ENCODE measurements around the gene AP5S1. TPM values are rescaled to one million over a fixed set of nuclear protein-coding genes. Genes with fewer than 3 reads are reported as not detected.

AP5S1 gene
- polyA plus RNA-seq, 3 donors: 6.6 to 10.8 (median 8.6) TPM

- Histone ChIP-seq H3K4me3 (replicated peaks in 1 of 3; ENCODE audit: low read depth in 2 of 3, low read length in 3 of 3) (no peak overlapping the region), H3K36me3 (replicated peaks in 1 of 2; ENCODE audit: control insufficient read depth in 1 of 2, insufficient read depth in 2 of 2, low read length in 2 of 2) (peaks cover 79 to 100% of the 10 kb centered on the region in 2 donors), H3K9me3 (replicated peaks in 1 of 2; ENCODE audit: control insufficient read depth in 1 of 2, insufficient read depth in 1 of 2, low read length in 2 of 2) (peaks cover 4 to 5% of the 10 kb centered on the region in 2 donors), H2AFZ (ENCODE audit: insufficient read depth, low read depth, low read length, poor library complexity, severe bottlenecking) (no peak overlapping the region), H3K9ac (ENCODE audit: insufficient read depth, low read length, poor library complexity, severe bottlenecking) (no peak overlapping the region), H4K20me1 (ENCODE audit: insufficient read depth, low read length) (peaks cover 67% of the 10 kb centered on the region), H3K79me2 (ENCODE audit: insufficient read depth, low read length) (peaks cover 11% of the 10 kb centered on the region), H3K4me2 (replicated peaks; ENCODE audit: extremely low read depth, low read length, poor library complexity, severe bottlenecking) (no peak overlapping the region), H3K4me1 (ENCODE audit: control insufficient read depth in 1 of 2, insufficient read depth in 2 of 2, low read length in 2 of 2) (no peaks in the 10 kb centered on the region), H3K27me3 (ENCODE audit: control insufficient read depth in 2 of 2, insufficient read depth in 2 of 2, low read length in 2 of 2) (no peaks in the 10 kb centered on the region), H3K27ac (ENCODE audit: low read depth in 1 of 2, low read length in 2 of 2) (no peak overlapping the region)
- Mint-ChIP-seq H3K36me3 (peaks cover 64 to 100% of the 10 kb centered on the region in 2 donors), H3K27ac (peak overlapping the region in 3 of 7 donors; percentile 28 to 48 (median 37)), H3K4me3 (no peak overlapping the region), H3K9me3 (peaks cover 0 to 7% (median 6%) of the 10 kb centered on the region in 7 donors), H3K4me1 (no peaks in the 10 kb centered on the region), H3K27me3 (ENCODE audit: low read depth in 3 of 3) (peaks cover 0 to 3% (median 2%) of the 10 kb centered on the region in 3 donors)
- TF ChIP-seq CTCF (IDR thresholded peaks at IDR 0.05): no peak
- 92% methylated on average over 5 of the region's 5 CpGs for WGBS (ENCODE audit: insufficient coverage)
- no peak for DNase-seq
- intact Hi-C loops (cut with micrococcal nuclease): no loop called here
Measured at GRCh38 chr20:3864518-3864917, 44.2 kb downstream of the AP5S1 start.

GRCh38 chr20:3865152-3865886 lies 45.0 kb downstream of the AP5S1 start:
- Mint-ChIP-seq H3K36me3 (peaks cover 69 to 100% of the 10 kb centered on the region in 2 donors), H3K27ac (peak overlapping the region in 1 of 7 donors; percentile 36), H3K4me3 (no peak overlapping the region), H3K9me3 (peaks cover 0 to 7% (median 6%) of the 10 kb centered on the region in 7 donors), H3K27me3 (ENCODE audit: low read depth in 3 of 3) (peaks cover 0 to 3% (median 2%) of the 10 kb centered on the region in 3 donors), H3K4me1 (no peaks in the 10 kb centered on the region)
- Histone ChIP-seq H3K4me1 (ENCODE audit: control insufficient read depth in 1 of 2, insufficient read depth in 2 of 2, low read length in 2 of 2) (no peaks in the 10 kb centered on the region), H3K4me3 (replicated peaks in 1 of 3; ENCODE audit: low read depth in 2 of 3, low read length in 3 of 3) (no peak overlapping the region), H4K20me1 (ENCODE audit: insufficient read depth, low read length) (peaks cover 73% of the 10 kb centered on the region), H3K79me2 (ENCODE audit: insufficient read depth, low read length) (peaks cover 11% of the 10 kb centered on the region), H3K36me3 (replicated peaks in 1 of 2; ENCODE audit: control insufficient read depth in 1 of 2, insufficient read depth in 2 of 2, low read length in 2 of 2) (peaks cover 79 to 99% of the 10 kb centered on the region in 2 donors), H2AFZ (ENCODE audit: insufficient read depth, low read depth, low read length, poor library complexity, severe bottlenecking) (no peak overlapping the region), H3K9me3 (replicated peaks in 1 of 2; ENCODE audit: control insufficient read depth in 1 of 2, insufficient read depth in 1 of 2, low read length in 2 of 2) (peaks cover 4 to 5% of the 10 kb centered on the region in 2 donors), H3K27me3 (ENCODE audit: control insufficient read depth in 2 of 2, insufficient read depth in 2 of 2, low read length in 2 of 2) (no peaks in the 10 kb centered on the region), H3K4me2 (replicated peaks; ENCODE audit: extremely low read depth, low read length, poor library complexity, severe bottlenecking) (no peak overlapping the region), H3K27ac (ENCODE audit: low read depth in 1 of 2, low read length in 2 of 2) (no peak overlapping the region), H3K9ac (ENCODE audit: insufficient read depth, low read length, poor library complexity, severe bottlenecking) (no peak overlapping the region)
- over 99% methylated on average over 11 of the region's 14 CpGs for WGBS (ENCODE audit: insufficient coverage)
- DNase-seq: no peak
- TF ChIP-seq CTCF (IDR thresholded peaks at IDR 0.05): no peak
- intact Hi-C loops (cut with micrococcal nuclease): no loop called here

Measured in CD14-positive monocyte (primary cell).